A673 (cell line): ENCODE results near the gene ADAMTS15. TPM values are rescaled to one million over a fixed set of nuclear protein-coding genes. Genes with fewer than 3 reads are reported as not detected.

Experiments
- BruUV-seq: library from RNA; stranded (reverse); fragments of 400-500 nt; replicated peaks from 2 replicates; lab custom pipeline; 2021; lab: Mats Ljungman, UMichigan
- CTCF ChIA-PET: fragments of 300-600 bp; sonication (Branson Sonifier 250); formaldehyde crosslinking; loops from one replicate; lab custom pipeline; 2022; ENCODE audit warnings: antibody characterized with exemption; lab: Charles Lee
- POLR2A ChIA-PET: fragments of 300-600 bp; sonication (Branson Sonifier 250); formaldehyde crosslinking; loops from one replicate; lab custom pipeline; 2022; ENCODE audit warnings: antibody characterized with exemption; ENCODE audit not compliant: low non-redundant PET; lab: Charles Lee
- DNase-seq: peaks from one replicate; pipeline ENCODE4 v3.0.0-alpha.2; 2015; ENCODE audit warnings: low spot score
- H3K27ac ChIP-seq: fragments of 200-600 bp; sonication (generic); 2 replicates; pipeline ENCODE4 v1.5.1; 2016; ENCODE audit warnings: mixed run types, low read depth, mild to moderate bottlenecking, mixed read lengths, antibody characterized with exemption, low read length; ENCODE audit not compliant: poor library complexity, severe bottlenecking
- H3K27me3 ChIP-seq: fragments of 200-600 bp; sonication (generic); replicated peaks from 2 replicates; pipeline ENCODE4 v1.6.1; 2017; ENCODE audit warnings: mixed run types, low read depth, mild to moderate bottlenecking, mixed read lengths, antibody characterized with exemption, low read length; ENCODE audit not compliant: insufficient read depth, poor library complexity
- H3K36me3 ChIP-seq: fragments of 200-600 bp; sonication (generic); 2 replicates; pipeline ENCODE4 v1.6.1; 2016; ENCODE audit warnings: mixed run types, mild to moderate bottlenecking, mixed read lengths, antibody characterized with exemption, low read length; ENCODE audit not compliant: insufficient read depth, poor library complexity, severe bottlenecking
- H3K4me1 ChIP-seq: fragments of 200-600 bp; sonication (generic); 2 replicates; pipeline ENCODE4 v1.6.1; 2017; ENCODE audit warnings: mixed run types, mild to moderate bottlenecking, mixed read lengths, antibody characterized with exemption, low read length; ENCODE audit not compliant: insufficient read depth, poor library complexity, severe bottlenecking
- H3K4me3 ChIP-seq: fragments of 200-600 bp; sonication (generic); 2 replicates; pipeline ENCODE4 v1.5.1; 2016; ENCODE audit warnings: low read depth, mixed run types, mild to moderate bottlenecking, mixed read lengths, low read length; ENCODE audit not compliant: poor library complexity, severe bottlenecking
- H3K9me3 ChIP-seq: fragments of 200-600 bp; sonication (generic); 2 replicates; pipeline ENCODE4 v1.6.1; 2016; ENCODE audit warnings: mixed run types, low read depth, mild to moderate bottlenecking, mixed read lengths, antibody characterized with exemption, low read length; ENCODE audit not compliant: poor library complexity, severe bottlenecking
- EZH2 ChIP-seq: fragments of 200-600 bp; sonication (generic); IDR thresholded peaks from 2 replicates; pipeline ENCODE4 v1.6.1; 2017; ENCODE audit warnings: borderline replicate concordance, low read depth, mild to moderate bottlenecking, mixed read lengths, antibody characterized with exemption, low read length; ENCODE audit not compliant: poor library complexity, severe bottlenecking
- intact Hi-C: fragments of 100-400 bp; cut with micrococcal nuclease; formaldehyde crosslinking; loops from one replicate; pipeline ENCODE4 v1.10.0; 2022; ENCODE audit not compliant: unreplicated experiment
- total RNA-seq: library from RNA; stranded (reverse); gene quantifications from 2 replicates; pipeline ENCODE4 v1.2.3, GENCODE V29; 2021
- TF ChIP-seq, protein P1 (sequence below): fragments of 300-800, 200-600 bp; sonication (generic); conservative IDR thresholded peaks from 2 replicates; pipeline ENCODE4 v1.5.1; 2017; ENCODE audit warnings: low read depth, mild to moderate bottlenecking, antibody characterized with exemption, low read length, moderate library complexity, mixed read lengths

The ADAMTS15 gene
- total RNA-seq, 1 experiment from 2014 or later, result 0.99 TPM

DNA sequence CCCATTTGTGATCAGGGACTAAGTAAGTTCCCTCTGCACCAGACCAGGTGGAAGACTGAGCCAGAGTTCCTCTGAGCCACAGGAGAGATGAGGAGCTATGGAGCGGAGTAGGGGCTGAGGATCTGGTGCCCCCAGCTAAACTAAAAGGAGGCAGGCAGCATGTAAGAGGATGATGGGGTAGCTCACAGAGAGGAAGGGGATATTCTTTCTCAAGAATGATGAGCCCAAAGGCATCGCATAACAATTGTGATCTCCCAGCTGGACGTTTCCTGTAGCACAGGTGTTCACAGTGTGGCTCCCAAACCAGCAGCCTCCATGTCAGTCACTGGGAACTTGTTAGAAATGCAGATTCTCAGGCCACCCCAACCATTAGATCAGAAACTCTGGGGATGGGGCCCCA, 44.5 kb upstream of the ADAMTS15 start:
- H3K27ac ChIP-seq, result no peak overlapping the region
- H3K4me3 ChIP-seq, result no peak overlapping the region
- ChIA-PET POLR2A (no interaction called here), CTCF (no interaction called here)
- BruUV-seq, result no TSS peak
- intact Hi-C loops, result no loop called here
- DNase-seq, result peak; percentile 39
- no peaks in the 10 kb centered on the region for H3K27me3 ChIP-seq
- TF ChIP-seq, protein P1, sequence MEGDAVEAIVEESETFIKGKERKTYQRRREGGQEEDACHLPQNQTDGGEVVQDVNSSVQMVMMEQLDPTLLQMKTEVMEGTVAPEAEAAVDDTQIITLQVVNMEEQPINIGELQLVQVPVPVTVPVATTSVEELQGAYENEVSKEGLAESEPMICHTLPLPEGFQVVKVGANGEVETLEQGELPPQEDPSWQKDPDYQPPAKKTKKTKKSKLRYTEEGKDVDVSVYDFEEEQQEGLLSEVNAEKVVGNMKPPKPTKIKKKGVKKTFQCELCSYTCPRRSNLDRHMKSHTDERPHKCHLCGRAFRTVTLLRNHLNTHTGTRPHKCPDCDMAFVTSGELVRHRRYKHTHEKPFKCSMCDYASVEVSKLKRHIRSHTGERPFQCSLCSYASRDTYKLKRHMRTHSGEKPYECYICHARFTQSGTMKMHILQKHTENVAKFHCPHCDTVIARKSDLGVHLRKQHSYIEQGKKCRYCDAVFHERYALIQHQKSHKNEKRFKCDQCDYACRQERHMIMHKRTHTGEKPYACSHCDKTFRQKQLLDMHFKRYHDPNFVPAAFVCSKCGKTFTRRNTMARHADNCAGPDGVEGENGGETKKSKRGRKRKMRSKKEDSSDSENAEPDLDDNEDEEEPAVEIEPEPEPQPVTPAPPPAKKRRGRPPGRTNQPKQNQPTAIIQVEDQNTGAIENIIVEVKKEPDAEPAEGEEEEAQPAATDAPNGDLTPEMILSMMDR, result no peak
- no peak for TF ChIP-seq EZH2
- no peaks in the 10 kb centered on the region for H3K4me1 ChIP-seq
- no peaks in the 10 kb centered on the region for H3K36me3 ChIP-seq
- no peaks in the 10 kb centered on the region for H3K9me3 ChIP-seq

DNA sequence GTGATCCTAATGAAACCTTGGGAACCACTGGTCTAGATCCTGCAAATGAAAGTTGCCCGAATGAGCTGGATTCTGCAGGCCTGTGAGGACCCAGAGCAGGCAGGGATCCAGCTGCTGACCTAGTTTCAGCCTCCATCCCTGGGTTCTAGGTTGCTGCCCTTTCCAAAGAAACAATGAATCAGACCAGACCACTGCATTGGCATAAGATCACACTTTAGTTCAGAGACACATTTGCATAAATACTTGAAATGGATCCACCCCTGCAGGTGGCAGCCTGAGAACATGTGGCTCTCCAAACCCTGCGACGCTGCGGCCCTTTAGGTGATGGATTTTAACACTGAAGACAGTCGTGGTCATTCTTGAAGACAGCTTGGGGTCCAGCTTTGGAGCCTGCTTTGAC, 43.7 kb upstream of the ADAMTS15 start:
- no peaks in the 10 kb centered on the region for H3K27me3 ChIP-seq
- H3K4me1 ChIP-seq, result peaks cover under 1% of the 10 kb centered on the region
- ChIA-PET POLR2A (no interaction called here), CTCF (no interaction called here)
- no peak overlapping the region for H3K4me3 ChIP-seq
- intact Hi-C loops, result no loop called here
- no peak overlapping the region for H3K27ac ChIP-seq
- no peak for DNase-seq
- H3K36me3 ChIP-seq, result no peaks in the 10 kb centered on the region
- TF ChIP-seq EZH2, result no peak
- TF ChIP-seq, protein P1, result no peak
- no TSS peak for BruUV-seq
- no peaks in the 10 kb centered on the region for H3K9me3 ChIP-seq

DNA sequence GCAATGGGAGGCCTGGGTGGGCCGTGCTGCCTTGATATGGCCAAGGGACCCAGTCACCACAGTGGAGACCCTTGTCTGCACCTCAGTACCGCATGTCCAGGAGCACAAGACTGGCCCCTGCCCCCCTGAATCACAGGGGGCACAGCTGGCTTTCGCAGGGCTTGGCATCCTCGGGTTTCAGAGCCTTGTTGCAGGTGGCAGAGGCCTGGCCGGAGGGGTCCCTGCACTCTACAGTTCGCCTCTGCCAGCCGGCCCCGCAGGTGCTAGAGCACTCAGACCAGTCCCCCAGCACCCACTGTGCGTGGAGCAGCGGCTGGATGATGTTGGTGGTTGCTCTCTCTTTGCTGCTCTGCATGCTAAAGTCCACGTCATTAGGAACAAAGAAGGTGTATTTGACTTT, 43.0 kb upstream of the ADAMTS15 start:
- no peak for DNase-seq
- TF ChIP-seq, protein P1, result no peak
- TF ChIP-seq EZH2, result no peak
- no peaks in the 10 kb centered on the region for H3K36me3 ChIP-seq
- H3K4me1 ChIP-seq, result peaks cover 4% of the 10 kb centered on the region
- H3K27ac ChIP-seq, result no peak overlapping the region
- intact Hi-C loops, result no loop called here
- no TSS peak for BruUV-seq
- no peaks in the 10 kb centered on the region for H3K27me3 ChIP-seq
- no peak overlapping the region for H3K4me3 ChIP-seq
- H3K9me3 ChIP-seq, result no peaks in the 10 kb centered on the region
- ChIA-PET CTCF (interaction anchor here (0.6 kb wide), 1 partner anchor 358 kb away, joined by 6 read pairs; no protein-coding TSS in a partner anchor), POLR2A (no interaction called here)
